B cell (primary cell): ENCODE results near the gene SLC28A3.

ENCODE experiments used
- CTCF ChIP-seq: fragments of 200-600 bp; IDR thresholded peaks from one replicate; pipeline ENCODE4 v1.8.0; 2022; ENCODE audit warnings: antibody characterized with exemption, mild to moderate bottlenecking
- EZH2 ChIP-seq: IDR thresholded peaks from 2 replicates; pipeline ENCODE4 v1.6.1; 2012; ENCODE audit warnings: borderline replicate concordance, low read depth, mild to moderate bottlenecking, moderate library complexity, low read length; ENCODE audit not compliant: insufficient read depth, poor library complexity, severe bottlenecking

DNA sequence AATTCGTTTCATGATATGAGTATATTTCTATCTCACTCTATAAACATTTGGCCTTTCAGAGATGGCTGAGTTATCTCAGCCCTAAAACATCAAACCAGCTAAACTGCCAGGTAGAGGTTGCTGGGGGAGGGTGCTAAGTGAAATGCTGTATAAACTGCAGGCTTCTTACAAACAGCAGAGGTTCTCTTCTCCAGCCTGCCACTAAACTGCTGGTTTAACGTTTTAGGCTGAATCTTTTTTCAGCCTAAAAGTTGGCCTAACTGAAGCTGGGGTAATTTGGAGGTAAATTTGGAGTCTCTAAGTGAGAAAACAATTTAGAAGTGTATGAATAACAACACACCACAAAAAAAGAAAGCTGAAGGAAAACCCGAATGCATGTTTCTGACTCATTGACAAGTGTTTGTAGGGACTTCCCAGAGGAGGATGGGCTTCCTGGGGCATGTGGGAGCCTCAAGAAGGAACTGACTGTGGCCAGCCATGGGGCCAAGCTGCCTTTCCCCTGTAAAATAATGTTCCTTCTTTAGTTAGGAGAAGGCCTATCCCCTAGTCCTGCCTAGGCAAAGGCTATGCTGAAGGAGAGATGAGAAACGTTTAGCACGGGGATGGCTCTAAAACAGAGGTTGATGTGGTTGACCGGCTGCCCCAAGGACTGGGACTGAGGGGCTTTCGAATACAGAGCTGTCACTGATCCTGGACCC is 44.3 kb downstream of the SLC28A3 start:
- TF ChIP-seq CTCF (no peak), EZH2 (no peak)
